GM19324 (cell line): ENCODE data around the gene EIPR1.
"Not testable (repeated sequence)": the region's sequence is repeated elsewhere in the genome, so short reads cannot be mapped to it uniquely, and the experiment has no call there.

Source experiments
- ATAC-seq: cut with Tn5 transposase; IDR thresholded peaks from one replicate; pipeline ENCODE4 v1.9.1; 2021; ENCODE audit warnings: mild to moderate bottlenecking, moderate library complexity; ENCODE audit not compliant: unreplicated experiment, low FRiP score

EIPR1 gene

GRCh38 chr2:3201281-3201680, 176.3 kb downstream of the EIPR1 start:
- no peak for ATAC-seq

- no peak for ATAC-seq
Measured at GRCh38 chr2:3200420-3200939, 177.1 kb downstream of the EIPR1 start.

GRCh38 chr2:3199627-3200345, 177.8 kb downstream of the EIPR1 start:
- no peak for ATAC-seq

GRCh38 chr2:3198671-3199192, 178.9 kb downstream of the EIPR1 start:
- not testable (repeated sequence) for ATAC-seq

GRCh38 chr2:3198119-3198518, 179.5 kb downstream of the EIPR1 start:
- no peak for ATAC-seq

- no peak for ATAC-seq
Measured at GRCh38 chr2:3197308-3197707, 180.3 kb downstream of the EIPR1 start.

- no peak for ATAC-seq
Measured at GRCh38 chr2:3196716-3197115, 180.9 kb downstream of the EIPR1 start.

- no peak for ATAC-seq
Measured at GRCh38 chr2:3195641-3196476, 181.8 kb downstream of the EIPR1 start.

GRCh38 chr2:3194828-3195227, 182.8 kb downstream of the EIPR1 start:
- no peak for ATAC-seq

GRCh38 chr2:3193443-3194330, 183.9 kb downstream of the EIPR1 start:
- no peak for ATAC-seq

GRCh38 chr2:3192920-3193319, 184.7 kb downstream of the EIPR1 start:
- no peak for ATAC-seq

GRCh38 chr2:3192281-3192818, 185.3 kb downstream of the EIPR1 start:
- ATAC-seq, result no peak

GRCh38 chr2:3189961-3190360, 187.7 kb downstream of the EIPR1 start:
- ATAC-seq, result no peak

GRCh38 chr2:3189076-3189591, 188.5 kb downstream of the EIPR1 start:
- ATAC-seq, result no peak

- ATAC-seq, result no peak
Measured at GRCh38 chr2:3188405-3188946, 189.1 kb downstream of the EIPR1 start.

GRCh38 chr2:3187467-3187866, 190.2 kb downstream of the EIPR1 start:
- no peak for ATAC-seq

- no peak for ATAC-seq
Measured at GRCh38 chr2:3186766-3187165, 190.9 kb downstream of the EIPR1 start.

- ATAC-seq, result no peak
Measured at GRCh38 chr2:3185910-3186309, 191.7 kb downstream of the EIPR1 start.

GRCh38 chr2:3185256-3185655, 192.4 kb downstream of the EIPR1 start:
- no peak for ATAC-seq

- ATAC-seq, result no peak
Measured at GRCh38 chr2:3184167-3184566, 193.5 kb downstream of the EIPR1 start.
